Measurements from ENCODE around the gene ASTN2.

DNA sequence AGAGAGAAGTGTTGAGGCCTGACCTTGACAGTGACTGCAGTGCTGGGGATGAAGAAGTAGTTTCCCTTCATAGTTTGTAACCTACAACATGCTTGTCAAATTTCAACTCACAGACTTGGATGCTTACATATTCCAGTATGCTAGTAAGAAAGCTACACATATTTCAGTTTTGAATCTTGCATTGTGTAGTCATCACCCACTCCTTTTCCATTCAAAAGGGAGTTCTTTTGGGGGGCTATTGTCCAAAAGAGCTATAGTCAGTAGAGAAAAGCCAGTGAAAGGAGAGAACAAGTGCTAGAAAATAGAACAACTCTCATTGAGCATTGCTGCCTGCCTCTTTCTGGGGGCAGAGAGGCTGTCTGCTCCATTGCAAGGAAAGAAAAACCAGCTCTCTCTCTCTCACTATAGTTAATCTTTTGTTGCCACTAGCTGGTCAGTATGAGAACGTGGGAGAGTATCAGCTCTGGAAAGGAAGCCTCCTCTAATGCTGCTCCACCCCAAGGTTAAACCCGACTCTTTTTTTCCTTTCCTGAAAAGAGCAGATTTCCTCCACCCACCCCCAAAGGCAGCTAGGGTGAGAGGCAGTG, 7.3 kb downstream of the ASTN2 start:
- TF ChIP-seq POLR2AphosphoS5 (IDR thresholded peaks at IDR 0.05; ENCODE audit: insufficient read depth, low read depth, low read length) (no peak), POLR2A (IDR thresholded peaks at IDR 0.05; ENCODE audit: low read depth, low read length) (no peak), EZH2 (IDR thresholded peaks at IDR 0.05; ENCODE audit: borderline replicate concordance, low read depth, low read length, severe bottlenecking) (no peak)
- TF ChIP-seq, protein P1, sequence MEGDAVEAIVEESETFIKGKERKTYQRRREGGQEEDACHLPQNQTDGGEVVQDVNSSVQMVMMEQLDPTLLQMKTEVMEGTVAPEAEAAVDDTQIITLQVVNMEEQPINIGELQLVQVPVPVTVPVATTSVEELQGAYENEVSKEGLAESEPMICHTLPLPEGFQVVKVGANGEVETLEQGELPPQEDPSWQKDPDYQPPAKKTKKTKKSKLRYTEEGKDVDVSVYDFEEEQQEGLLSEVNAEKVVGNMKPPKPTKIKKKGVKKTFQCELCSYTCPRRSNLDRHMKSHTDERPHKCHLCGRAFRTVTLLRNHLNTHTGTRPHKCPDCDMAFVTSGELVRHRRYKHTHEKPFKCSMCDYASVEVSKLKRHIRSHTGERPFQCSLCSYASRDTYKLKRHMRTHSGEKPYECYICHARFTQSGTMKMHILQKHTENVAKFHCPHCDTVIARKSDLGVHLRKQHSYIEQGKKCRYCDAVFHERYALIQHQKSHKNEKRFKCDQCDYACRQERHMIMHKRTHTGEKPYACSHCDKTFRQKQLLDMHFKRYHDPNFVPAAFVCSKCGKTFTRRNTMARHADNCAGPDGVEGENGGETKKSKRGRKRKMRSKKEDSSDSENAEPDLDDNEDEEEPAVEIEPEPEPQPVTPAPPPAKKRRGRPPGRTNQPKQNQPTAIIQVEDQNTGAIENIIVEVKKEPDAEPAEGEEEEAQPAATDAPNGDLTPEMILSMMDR (IDR thresholded peaks at IDR 0.05; ENCODE audit: extremely low read depth in 1 of 2, insufficient read depth in 1 of 2, low read depth in 1 of 2, low read length in 2 of 2): no peak

Data from endothelial cell of umbilical vein (primary cell).